HUES6 (cell line): ENCODE measurements around the gene TNNI3K.

Experiments
- H3K27ac ChIP-seq: 2 replicates; pipeline ENCODE4 v1.7.0; 2013; ENCODE audit warnings: low read depth, mild to moderate bottlenecking, low read length, inconsistent platforms
- H3K27me3 ChIP-seq: 2 replicates; pipeline ENCODE4 v1.6.1; 2013; ENCODE audit warnings: low read length; ENCODE audit not compliant: control insufficient read depth, insufficient read depth
- H3K36me3 ChIP-seq: 2 replicates; pipeline ENCODE4 v1.6.1; 2013; ENCODE audit warnings: low read length; ENCODE audit not compliant: control insufficient read depth, insufficient read depth
- H3K4me1 ChIP-seq: 2 replicates; pipeline ENCODE4 v1.6.1; 2013; ENCODE audit warnings: low read length; ENCODE audit not compliant: control insufficient read depth, insufficient read depth
- H3K4me3 ChIP-seq: 2 replicates; pipeline ENCODE4 v1.5.1; 2013; ENCODE audit warnings: low read depth, low read length
- H3K9ac ChIP-seq: one replicate; pipeline ENCODE4 v1.6.1; 2013; ENCODE audit warnings: mild to moderate bottlenecking, low read length
- H3K9me3 ChIP-seq: 2 replicates; pipeline ENCODE4 v1.6.1; 2013; ENCODE audit warnings: low read depth, low read length; ENCODE audit not compliant: control insufficient read depth, insufficient read depth

TNNI3K gene

GRCh38 chr1:74344387-74344786, 109.2 kb downstream of the TNNI3K start:
- Histone ChIP-seq H3K27ac (no peak overlapping the region), H3K4me3 (no peak overlapping the region), H3K9me3 (no peaks in the 10 kb centered on the region), H3K27me3 (no peaks in the 10 kb centered on the region), H3K36me3 (no peaks in the 10 kb centered on the region), H3K4me1 (no peaks in the 10 kb centered on the region), H3K9ac (no peak overlapping the region)

GRCh38 chr1:74356493-74356892, 121.3 kb downstream of the TNNI3K start:
- H3K36me3 ChIP-seq, result no peaks in the 10 kb centered on the region

GRCh38 chr1:74357150-74357549, 122.0 kb downstream of the TNNI3K start:
- Histone ChIP-seq H3K9ac (no peak overlapping the region), H3K27me3 (no peaks in the 10 kb centered on the region), H3K9me3 (no peaks in the 10 kb centered on the region), H3K36me3 (no peaks in the 10 kb centered on the region), H3K4me3 (no peak overlapping the region), H3K4me1 (no peaks in the 10 kb centered on the region), H3K27ac (no peak overlapping the region)

More at GRCh38 chr1:74356493-74356892, 121.3 kb downstream of the TNNI3K start:
- Histone ChIP-seq H3K9me3 (no peaks in the 10 kb centered on the region), H3K27me3 (no peaks in the 10 kb centered on the region), H3K27ac (no peak overlapping the region), H3K4me3 (no peak overlapping the region), H3K9ac (no peak overlapping the region), H3K4me1 (no peaks in the 10 kb centered on the region)

GRCh38 chr1:74357756-74358155, 122.6 kb downstream of the TNNI3K start:
- H3K9ac ChIP-seq, result no peak overlapping the region

GRCh38 chr1:74362691-74363090, 127.5 kb downstream of the TNNI3K start:
- H3K4me3 ChIP-seq, result no peak overlapping the region

More at GRCh38 chr1:74357756-74358155, 122.6 kb downstream of the TNNI3K start:
- Histone ChIP-seq H3K4me1 (no peaks in the 10 kb centered on the region), H3K4me3 (no peak overlapping the region), H3K27me3 (no peaks in the 10 kb centered on the region), H3K9me3 (no peaks in the 10 kb centered on the region), H3K27ac (no peak overlapping the region), H3K36me3 (no peaks in the 10 kb centered on the region)

GRCh38 chr1:74363220-74363619, 128.0 kb downstream of the TNNI3K start:
- Histone ChIP-seq H3K9ac (no peak overlapping the region), H3K27ac (no peak overlapping the region), H3K9me3 (peaks cover 6% of the 10 kb centered on the region; the same call in 1 of the 2 replicates), H3K27me3 (no peaks in the 10 kb centered on the region), H3K36me3 (no peaks in the 10 kb centered on the region), H3K4me1 (no peaks in the 10 kb centered on the region), H3K4me3 (no peak overlapping the region)

More at GRCh38 chr1:74362691-74363090, 127.5 kb downstream of the TNNI3K start:
- H3K27me3 ChIP-seq, result no peaks in the 10 kb centered on the region
- no peaks in the 10 kb centered on the region for H3K36me3 ChIP-seq
- H3K4me1 ChIP-seq, result no peaks in the 10 kb centered on the region
- no peak overlapping the region for H3K27ac ChIP-seq
- no peak overlapping the region for H3K9ac ChIP-seq
- peaks cover 6% of the 10 kb centered on the region; the same call in 1 of the 2 replicates for H3K9me3 ChIP-seq

- no peak overlapping the region for H3K27ac ChIP-seq
- H3K4me1 ChIP-seq, result no peaks in the 10 kb centered on the region; the same call in 1 of the 2 replicates
- H3K9ac ChIP-seq, result no peak overlapping the region
- H3K27me3 ChIP-seq, result no peaks in the 10 kb centered on the region
- H3K36me3 ChIP-seq, result no peaks in the 10 kb centered on the region
- H3K4me3 ChIP-seq, result no peak overlapping the region
- peaks cover 6% of the 10 kb centered on the region; the same call in 1 of the 2 replicates for H3K9me3 ChIP-seq
Observed at GRCh38 chr1:74367175-74367813, 132.1 kb downstream of the TNNI3K start.

- H3K4me3 ChIP-seq, result no peak overlapping the region
- no peaks in the 10 kb centered on the region for H3K27me3 ChIP-seq
- no peaks in the 10 kb centered on the region for H3K36me3 ChIP-seq
- H3K4me1 ChIP-seq, result no peaks in the 10 kb centered on the region; the same call in 1 of the 2 replicates
- peaks cover 6% of the 10 kb centered on the region; the same call in 1 of the 2 replicates for H3K9me3 ChIP-seq
- no peak overlapping the region for H3K27ac ChIP-seq
- H3K9ac ChIP-seq, result no peak overlapping the region
Observed at GRCh38 chr1:74368335-74368734, 133.1 kb downstream of the TNNI3K start.

GRCh38 chr1:74375376-74375775, 140.2 kb downstream of the TNNI3K start:
- no peak overlapping the region for H3K27ac ChIP-seq
- H3K4me1 ChIP-seq, result no peaks in the 10 kb centered on the region
- H3K27me3 ChIP-seq, result no peaks in the 10 kb centered on the region
- H3K36me3 ChIP-seq, result no peaks in the 10 kb centered on the region
- H3K9ac ChIP-seq, result no peak overlapping the region
- no peak overlapping the region for H3K4me3 ChIP-seq
- H3K9me3 ChIP-seq, result no peaks in the 10 kb centered on the region

- H3K27me3 ChIP-seq, result no peaks in the 10 kb centered on the region
Observed at GRCh38 chr1:74380252-74380651, 145.1 kb downstream of the TNNI3K start.

GRCh38 chr1:74388855-74389254, 153.7 kb downstream of the TNNI3K start:
- H3K4me1 ChIP-seq, result peaks cover 14% of the 10 kb centered on the region
- no peaks in the 10 kb centered on the region for H3K9me3 ChIP-seq
- H3K27me3 ChIP-seq, result no peaks in the 10 kb centered on the region
- H3K36me3 ChIP-seq, result no peaks in the 10 kb centered on the region
- no peak overlapping the region for H3K27ac ChIP-seq
- H3K9ac ChIP-seq, result no peak overlapping the region
- no peak overlapping the region for H3K4me3 ChIP-seq

More at GRCh38 chr1:74380252-74380651, 145.1 kb downstream of the TNNI3K start:
- Histone ChIP-seq H3K9me3 (no peaks in the 10 kb centered on the region), H3K4me1 (peaks cover 5% of the 10 kb centered on the region; the same call in 1 of the 2 replicates), H3K4me3 (no peak overlapping the region), H3K9ac (no peak overlapping the region), H3K36me3 (no peaks in the 10 kb centered on the region), H3K27ac (no peak overlapping the region)
